ENCODE data around the gene PHF21B. TPM values are rescaled to one million over a fixed set of nuclear protein-coding genes. Genes with fewer than 3 reads are reported as not detected.

PHF21B gene
- not detected in 2 replicates for total RNA-seq

GRCh38 chr22:45009606-45010531 lies at the start of gene PHF21B:
Gene PHF21B, minus strand, starts transcription at chr22:45010005. Its CDS starts 456 bp downstream, at chr22:45009549.

Other genes with a start within 250 kb of the PHF21B start
- gene NUP50, start 153.9 kb upstream of the PHF21B start, total RNA-seq = 63.5 and 64.0 TPM in 2 replicates
- gene KIAA0930, start 230.9 kb upstream of the PHF21B start, total RNA-seq = 83.5 and 165 TPM in 2 replicates